ENCODE results near the gene MYL3.

The MYL3 gene

GRCh38 chr3:46852334-46852720, 10.9 kb downstream of the MYL3 start:
- no peaks in the 10 kb centered on the region for H3K36me3 ChIP-seq (ENCODE audit: insufficient read depth, insufficient read length, low read length)
- H3K9ac ChIP-seq (ENCODE audit: insufficient read length, low read depth): no peak overlapping the region
- no peaks in the 10 kb centered on the region for H3K9me3 ChIP-seq (ENCODE audit: insufficient read depth, low read length)
- DNase-seq (ENCODE audit: low read depth, low spot score): no peak
- H3K27me3 ChIP-seq (ENCODE audit: insufficient read depth, insufficient read length): no peaks in the 10 kb centered on the region
- no peak overlapping the region for H3K4me3 ChIP-seq (ENCODE audit: insufficient read length, low read depth)
- no peak for TF ChIP-seq YY1 (IDR thresholded peaks at IDR 0.05; ENCODE audit: insufficient read depth, insufficient read length)
- no peak for TF ChIP-seq ZNF274 (IDR thresholded peaks at IDR 0.05; ENCODE audit: low read depth, low read length)
- TF ChIP-seq SUZ12 (IDR thresholded peaks at IDR 0.05; ENCODE audit: extremely low read depth, insufficient read depth, insufficient read length): no peak
- H3K4me1 ChIP-seq (ENCODE audit: insufficient read depth, insufficient read length): peaks cover 13% of the 10 kb centered on the region

GRCh38 chr3:46851364-46852333, 11.6 kb downstream of the MYL3 start:
- Histone ChIP-seq H3K27me3 (ENCODE audit: insufficient read depth, insufficient read length) (peaks cover 6% of the 10 kb centered on the region), H3K36me3 (ENCODE audit: insufficient read depth, insufficient read length, low read length) (no peaks in the 10 kb centered on the region), H3K4me1 (ENCODE audit: insufficient read depth, insufficient read length) (peaks cover 15% of the 10 kb centered on the region), H3K9ac (ENCODE audit: insufficient read length, low read depth) (no peak overlapping the region), H3K4me3 (ENCODE audit: insufficient read length, low read depth) (no peak overlapping the region), H3K9me3 (ENCODE audit: insufficient read depth, low read length) (no peaks in the 10 kb centered on the region)
- no peak for DNase-seq (ENCODE audit: low read depth, low spot score)
- TF ChIP-seq YY1 (IDR thresholded peaks at IDR 0.05; ENCODE audit: insufficient read depth, insufficient read length): no peak
- TF ChIP-seq SUZ12 (IDR thresholded peaks at IDR 0.05; ENCODE audit: extremely low read depth, insufficient read depth, insufficient read length): no peak
- TF ChIP-seq ZNF274 (IDR thresholded peaks at IDR 0.05; ENCODE audit: low read depth, low read length): no peak

- peaks cover 21% of the 10 kb centered on the region for H3K4me1 ChIP-seq (ENCODE audit: insufficient read depth, insufficient read length)
- H3K27me3 ChIP-seq (ENCODE audit: insufficient read depth, insufficient read length): peaks cover 10% of the 10 kb centered on the region
- H3K9ac ChIP-seq (ENCODE audit: insufficient read length, low read depth): no peak overlapping the region
- no peak for DNase-seq (ENCODE audit: low read depth, low spot score)
- no peaks in the 10 kb centered on the region for H3K9me3 ChIP-seq (ENCODE audit: insufficient read depth, low read length)
- no peak for TF ChIP-seq SUZ12 (IDR thresholded peaks at IDR 0.05; ENCODE audit: extremely low read depth, insufficient read depth, insufficient read length)
- no peak for TF ChIP-seq ZNF274 (IDR thresholded peaks at IDR 0.05; ENCODE audit: low read depth, low read length)
- TF ChIP-seq YY1 (IDR thresholded peaks at IDR 0.05; ENCODE audit: insufficient read depth, insufficient read length): no peak
- H3K36me3 ChIP-seq (ENCODE audit: insufficient read depth, insufficient read length, low read length): no peaks in the 10 kb centered on the region
- H3K4me3 ChIP-seq (ENCODE audit: insufficient read length, low read depth): no peak overlapping the region
Measured at GRCh38 chr3:46850468-46850779, 12.8 kb downstream of the MYL3 start.

GRCh38 chr3:46849686-46850467, 13.4 kb downstream of the MYL3 start:
- no peak for DNase-seq (ENCODE audit: low read depth, low spot score)
- Histone ChIP-seq H3K9me3 (ENCODE audit: insufficient read depth, low read length) (no peaks in the 10 kb centered on the region), H3K4me1 (ENCODE audit: insufficient read depth, insufficient read length) (peaks cover 21% of the 10 kb centered on the region), H3K4me3 (ENCODE audit: insufficient read length, low read depth) (no peak overlapping the region), H3K36me3 (ENCODE audit: insufficient read depth, insufficient read length, low read length) (no peaks in the 10 kb centered on the region), H3K9ac (ENCODE audit: insufficient read length, low read depth) (no peak overlapping the region), H3K27me3 (ENCODE audit: insufficient read depth, insufficient read length) (peaks cover 10% of the 10 kb centered on the region)
- no peak for TF ChIP-seq SUZ12 (IDR thresholded peaks at IDR 0.05; ENCODE audit: extremely low read depth, insufficient read depth, insufficient read length)
- TF ChIP-seq ZNF274 (IDR thresholded peaks at IDR 0.05; ENCODE audit: low read depth, low read length): no peak
- TF ChIP-seq YY1 (IDR thresholded peaks at IDR 0.05; ENCODE audit: insufficient read depth, insufficient read length): no peak

GRCh38 chr3:46849045-46849631, 14.1 kb downstream of the MYL3 start:
- Histone ChIP-seq H3K9me3 (ENCODE audit: insufficient read depth, low read length) (no peaks in the 10 kb centered on the region), H3K9ac (ENCODE audit: insufficient read length, low read depth) (no peak overlapping the region), H3K36me3 (ENCODE audit: insufficient read depth, insufficient read length, low read length) (no peaks in the 10 kb centered on the region), H3K27me3 (ENCODE audit: insufficient read depth, insufficient read length) (peaks cover 10% of the 10 kb centered on the region), H3K4me3 (ENCODE audit: insufficient read length, low read depth) (no peak overlapping the region), H3K4me1 (ENCODE audit: insufficient read depth, insufficient read length) (peaks cover 24% of the 10 kb centered on the region)
- no peak for DNase-seq (ENCODE audit: low read depth, low spot score)
- TF ChIP-seq YY1 (IDR thresholded peaks at IDR 0.05; ENCODE audit: insufficient read depth, insufficient read length): no peak
- no peak for TF ChIP-seq SUZ12 (IDR thresholded peaks at IDR 0.05; ENCODE audit: extremely low read depth, insufficient read depth, insufficient read length)
- TF ChIP-seq ZNF274 (IDR thresholded peaks at IDR 0.05; ENCODE audit: low read depth, low read length): no peak

GRCh38 chr3:46848271-46849044, 14.8 kb downstream of the MYL3 start:
- no peaks in the 10 kb centered on the region for H3K9me3 ChIP-seq (ENCODE audit: insufficient read depth, low read length)
- no peaks in the 10 kb centered on the region for H3K36me3 ChIP-seq (ENCODE audit: insufficient read depth, insufficient read length, low read length)
- TF ChIP-seq ZNF274 (IDR thresholded peaks at IDR 0.05; ENCODE audit: low read depth, low read length) (no peak), YY1 (IDR thresholded peaks at IDR 0.05; ENCODE audit: insufficient read depth, insufficient read length) (no peak), SUZ12 (IDR thresholded peaks at IDR 0.05; ENCODE audit: extremely low read depth, insufficient read depth, insufficient read length) (no peak)
- H3K27me3 ChIP-seq (ENCODE audit: insufficient read depth, insufficient read length): peaks cover 10% of the 10 kb centered on the region
- no peak overlapping the region for H3K4me3 ChIP-seq (ENCODE audit: insufficient read length, low read depth)
- peaks cover 24% of the 10 kb centered on the region for H3K4me1 ChIP-seq (ENCODE audit: insufficient read depth, insufficient read length)
- peak; percentile 64 for DNase-seq (ENCODE audit: low read depth, low spot score)
- no peak overlapping the region for H3K9ac ChIP-seq (ENCODE audit: insufficient read length, low read depth)
